Measurements from ENCODE around the gene KAT8.
A peak's percentile ranks its signal among the peaks of the same experiment; 100 is the strongest.
"Not testable (repeated sequence)": the region's sequence is repeated elsewhere in the genome, so short reads cannot be mapped to it uniquely, and the experiment has no call there.

KAT8 gene

GRCh38 chr16:31149894-31150890, 32.7 kb downstream of the KAT8 start, which contains the start of gene PRSS36:
Gene PRSS36 (minus strand): TSS chr16:31150066. CDS start chr16:31150035, 31 bp downstream.
- ATAC-seq = no peak

DNA sequence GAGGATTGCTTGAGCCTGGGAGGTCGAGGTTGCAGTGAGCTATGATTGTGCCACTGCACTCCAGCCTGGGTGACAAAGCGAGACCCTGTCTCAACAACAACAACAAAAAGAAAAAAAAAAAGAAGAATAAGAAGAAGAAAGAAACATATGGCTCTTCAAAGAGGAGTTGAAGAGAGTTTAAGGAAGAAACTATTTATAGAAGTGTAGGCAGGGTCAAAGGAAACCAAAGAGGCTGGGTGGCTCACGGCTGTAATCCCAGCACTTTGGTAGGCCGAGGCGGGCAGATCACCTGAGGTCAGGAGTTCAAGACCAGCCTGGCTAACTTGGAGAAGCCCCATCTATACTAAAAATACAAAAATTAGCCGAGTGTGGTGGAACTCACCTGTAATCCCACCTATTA, 33.5 kb downstream of the KAT8 start:
- ATAC-seq = not testable (repeated sequence)

DNA sequence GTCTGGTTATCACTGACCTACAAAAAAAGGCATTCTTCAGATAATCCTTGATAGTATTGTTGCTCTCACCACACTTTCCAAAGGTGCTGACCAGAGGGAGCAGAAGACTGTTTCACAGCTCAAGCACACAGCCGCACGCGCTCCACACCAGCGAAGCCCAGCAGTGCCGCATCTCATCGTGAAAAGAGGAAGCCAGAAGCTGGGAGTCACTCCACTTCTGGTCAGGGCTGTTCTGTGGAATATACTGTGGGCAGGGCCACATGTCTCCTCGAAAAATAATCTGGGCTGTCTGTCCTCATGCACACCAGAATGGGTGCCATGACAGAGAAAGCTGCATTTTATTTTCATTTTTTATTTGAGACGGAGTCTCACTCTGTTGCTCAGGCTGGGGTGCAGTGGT, 39.7 kb downstream of the KAT8 start:
- ATAC-seq = no peak

- ATAC-seq = no peak
These were observed 49.9 kb downstream of the KAT8 start for GRCh38 chr16:31167315-31167714.

DNA sequence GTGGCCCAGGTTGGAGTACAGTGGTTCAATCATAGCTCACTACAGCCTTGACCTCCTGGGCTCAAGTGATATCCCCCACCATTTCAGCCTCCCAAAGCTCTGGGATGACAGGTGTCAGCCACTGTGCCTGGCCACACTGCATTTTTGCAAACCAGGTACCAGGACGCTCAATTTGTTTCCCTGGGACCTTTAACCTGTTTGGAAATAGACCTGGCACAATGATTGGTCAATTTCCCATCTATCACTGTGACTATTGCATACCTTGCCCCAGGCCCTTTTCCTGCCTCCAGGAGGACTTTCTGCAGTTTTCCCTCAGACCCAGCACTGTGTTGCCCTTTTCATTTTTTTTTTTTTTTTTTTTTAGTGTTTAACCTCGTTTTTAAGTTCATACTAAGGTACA, 51.4 kb downstream of the KAT8 start:
- ATAC-seq = no peak

DNA sequence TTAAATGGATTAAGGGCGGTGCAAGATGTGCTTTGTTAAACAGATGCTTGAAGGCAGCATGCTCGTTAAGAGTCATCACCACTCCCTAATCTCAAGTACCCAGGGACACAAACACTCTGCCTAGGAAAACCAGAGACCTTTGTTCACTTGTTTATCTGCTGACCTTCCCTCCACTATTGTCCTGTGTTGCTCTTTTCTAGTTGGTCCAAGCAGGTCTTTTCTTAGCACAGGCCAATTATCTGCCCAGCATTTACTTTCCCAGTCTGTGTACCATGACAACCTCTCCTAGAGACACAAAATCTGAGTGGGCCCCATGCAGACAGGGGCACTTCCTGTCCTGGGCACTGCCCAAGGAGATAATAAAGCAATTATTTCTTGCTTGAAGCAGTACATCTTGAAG, 52.6 kb downstream of the KAT8 start:
- ATAC-seq = not testable (repeated sequence)

DNA sequence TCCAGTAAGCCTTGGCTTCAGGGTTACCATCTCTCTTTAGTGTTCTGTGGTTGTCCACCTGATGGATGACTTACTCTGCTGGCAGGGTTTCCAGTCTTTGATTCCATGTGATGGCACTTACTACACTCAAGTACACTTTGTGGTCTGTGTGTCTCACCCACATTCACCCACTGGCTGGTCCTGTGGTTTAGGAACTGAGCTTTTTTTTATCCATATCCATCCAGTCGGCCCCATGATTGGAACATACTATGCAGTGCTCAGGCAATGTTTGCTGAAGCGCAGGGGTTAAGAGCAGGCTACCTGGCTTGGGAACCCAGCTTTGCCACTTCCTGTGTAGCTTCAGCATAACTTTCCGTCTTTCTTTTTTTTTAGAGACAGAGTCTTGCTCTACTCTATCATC, 59.7 kb downstream of the KAT8 start:
- ATAC-seq = peak in 1 of 2 donors; percentile 3

- no peak for ATAC-seq
These were observed 61.8 kb downstream of the KAT8 start for GRCh38 chr16:31179219-31179746.

- peak; percentile 56 for ATAC-seq
These were observed 62.4 kb downstream of the KAT8 start, which contains the start of gene FUS for GRCh38 chr16:31179747-31180459. Gene FUS (plus strand): TSS chr16:31180139. CDS start chr16:31180215, 76 bp downstream.

All from activated CD4-positive, CD25-positive, alpha-beta regulatory T cell treated with anti-CD3 and anti-CD28 coated beads, Interleukin-2, amount 50 U/mL, for 24 hours (primary cell).